GM12878 (cell line): ENCODE data around the gene KCND3. TPM values are rescaled to one million over a fixed set of nuclear protein-coding genes. Genes with fewer than 3 reads are reported as not detected.

Source experiments
- BACH1 ChIP-seq: fragments of 450-650 bp; IDR thresholded peaks from 2 replicates; pipeline ENCODE4 v1.6.1; 2017; ENCODE audit warnings: mild to moderate bottlenecking, borderline replicate concordance
- CEBPB ChIP-seq, 2 experiments: fragments of 150-350 bp in 1 of 2; IDR thresholded peaks; 2 replicates each; pipeline ENCODE4 v1.6.1; 2012 to 2014; ENCODE audit warnings: low read depth in 2 of 2, low read length in 2 of 2, borderline replicate concordance in 1 of 2, inconsistent platforms in 1 of 2
- CREB1 ChIP-seq: IDR thresholded peaks from 2 replicates; pipeline ENCODE4 v1.6.1; 2012; ENCODE audit warnings: low read depth, mild to moderate bottlenecking, inconsistent platforms
- E4F1 ChIP-seq: fragments of 450-650 bp; IDR thresholded peaks from 2 replicates; pipeline ENCODE4 v1.6.1; 2018; ENCODE audit warnings: borderline replicate concordance, mild to moderate bottlenecking; ENCODE audit not compliant: partially characterized antibody
- FOXM1 ChIP-seq: IDR thresholded peaks from 2 replicates; pipeline ENCODE4 v1.6.1; 2012; ENCODE audit warnings: low read depth, mild to moderate bottlenecking, inconsistent platforms, low read length, moderate library complexity
- HCFC1 ChIP-seq: fragments of 150-350 bp; IDR thresholded peaks from 2 replicates; pipeline ENCODE4 v1.6.1; 2014; ENCODE audit warnings: low read length
- HDAC6 ChIP-seq: fragments of 200-600 bp; sonication (generic); IDR thresholded peaks from one replicate; pipeline ENCODE4 v1.8.0; 2017; ENCODE audit warnings: antibody characterized with exemption; ENCODE audit not compliant: unreplicated experiment
- HDGF ChIP-seq: fragments of 450-650 bp; IDR thresholded peaks from 2 replicates; pipeline ENCODE4 v1.6.1; 2016; ENCODE audit warnings: antibody characterized with exemption
- JUNB ChIP-seq: IDR thresholded peaks from 2 replicates; pipeline ENCODE4 v1.6.1; 2016; ENCODE audit warnings: antibody characterized with exemption, mild to moderate bottlenecking
- MTA2 ChIP-seq: fragments of 450-650 bp; IDR thresholded peaks from 2 replicates; pipeline ENCODE4 v1.6.1; 2016; ENCODE audit warnings: low read depth, mild to moderate bottlenecking, moderate library complexity
- NFXL1 ChIP-seq: fragments of 450-650 bp; IDR thresholded peaks from 2 replicates; pipeline ENCODE4 v1.6.1; 2017; ENCODE audit warnings: antibody characterized with exemption, mild to moderate bottlenecking, borderline replicate concordance
- NR2C1 ChIP-seq: fragments of 450-650 bp; IDR thresholded peaks from 2 replicates; pipeline ENCODE4 v1.6.1; 2017; ENCODE audit warnings: antibody characterized with exemption, mild to moderate bottlenecking, moderate library complexity
- POLR2A ChIP-seq: IDR thresholded peaks from 2 replicates; pipeline ENCODE4 v1.6.1; 2011; ENCODE audit warnings: low read depth, mild to moderate bottlenecking, low read length
- RB1 ChIP-seq: fragments of 450-650 bp; formaldehyde crosslinking; IDR thresholded peaks from 2 replicates; pipeline ENCODE4 v1.6.1; 2017; ENCODE audit warnings: mild to moderate bottlenecking, borderline replicate concordance
- RCOR1 ChIP-seq: conservative IDR thresholded peaks from 2 replicates; pipeline ENCODE4 v1.6.1; 2012; ENCODE audit warnings: low read depth, low read length, improper control_type of control experiment
- RFX5 ChIP-seq: IDR thresholded peaks from 2 replicates; pipeline ENCODE4 v1.6.1; 2011; ENCODE audit warnings: low read depth, low read length, improper control_type of control experiment
- RUNX3 ChIP-seq: IDR thresholded peaks from 2 replicates; pipeline ENCODE4 v1.6.1; 2012; ENCODE audit warnings: low read length, inconsistent platforms
- SIX5 ChIP-seq: IDR thresholded peaks from 2 replicates; pipeline ENCODE4 v1.6.1; 2011; ENCODE audit warnings: mild to moderate bottlenecking, low read depth, low read length, moderate library complexity; ENCODE audit not compliant: severe bottlenecking
- SREBF1 ChIP-seq: IDR thresholded peaks from 2 replicates; pipeline ENCODE4 v1.6.1; 2012; ENCODE audit warnings: mild to moderate bottlenecking, low read length
- TARDBP ChIP-seq: IDR thresholded peaks from 2 replicates; pipeline ENCODE4 v1.6.1; 2016; ENCODE audit warnings: borderline replicate concordance
- YBX1 ChIP-seq: fragments of 450-650 bp; IDR thresholded peaks from 2 replicates; pipeline ENCODE4 v1.6.1; 2016; ENCODE audit warnings: antibody characterized with exemption
- ZBTB11 ChIP-seq: fragments of 450-650 bp; formaldehyde crosslinking; IDR thresholded peaks from 2 replicates; pipeline ENCODE4 v1.5.0; 2022; ENCODE audit warnings: mild to moderate bottlenecking, missing genetic modification characterization
- ZNF207 ChIP-seq: fragments of 450-650 bp; IDR thresholded peaks from 2 replicates; pipeline ENCODE4 v1.6.1; 2014; ENCODE audit warnings: antibody characterized with exemption, mild to moderate bottlenecking, borderline replicate concordance
- ZNF24 ChIP-seq: fragments of 450-650 bp; IDR thresholded peaks from 2 replicates; pipeline ENCODE4 v1.6.1; 2017; ENCODE audit warnings: antibody characterized with exemption, mild to moderate bottlenecking
- ZZZ3 ChIP-seq: IDR thresholded peaks from 2 replicates; pipeline ENCODE4 v1.6.1; 2011; ENCODE audit warnings: low read depth; ENCODE audit not compliant: control insufficient read depth, insufficient read length
- polyA plus RNA-seq, 11 experiments: library from polyadenylated mRNA; depleted of rRNA in 4 of 11; unstranded in 6 of 11; stranded (reverse) in 5 of 11; fragments of >200 nt; fragmentation: Nextera tagmentation in 4 of 11; fragmentation: Illumina TruSeq in 1 of 11; extraction: Ambion mirVana in 4 of 11; extraction: Trizol in 1 of 11; gene quantifications; 1 replicate in 1 of 11; 2 replicates in 10 of 11; pipeline versions ENCODE4 v1.2.1 to v1.2.3, GENCODE V29; 2011 to 2016; ENCODE audit warnings: inconsistent platforms in 2 of 11, missing spikeins in 2 of 11, low read depth in 1 of 11
- total RNA-seq, 4 experiments: library from RNA; depleted of rRNA in 3 of 4; stranded (reverse); fragments of >200 nt in 3 of 4; fragmentation: Illumina TruSeq in 1 of 4; extraction: Trizol in 1 of 4; gene quantifications; 2 replicates each; pipeline versions ENCODE4 v1.2.1 to v1.2.3, GENCODE V29; 2013 to 2021
- TF ChIP-seq, protein P1 (sequence below): IDR thresholded peaks from 2 replicates; pipeline ENCODE4 v1.6.1; 2012; ENCODE audit warnings: low read depth, low read length, improper control_type of control experiment
- TF ChIP-seq, protein P2 (sequence below): IDR thresholded peaks from 2 replicates; pipeline ENCODE4 v1.6.1; 2011; ENCODE audit warnings: low read depth, mild to moderate bottlenecking, low read length, moderate library complexity, borderline replicate concordance; ENCODE audit errors: extremely low read depth

Gene KCND3
- total and polyA plus RNA-seq, 10 of the 15 experiments (the other 5 are each of a cell fraction or from before 2014, with no cell fraction given) = 0.02 TPM; not detected in 9

- no peak for TF ChIP-seq ZBTB11 (CRISPR knock-in tag)
- TF ChIP-seq RFX5 = peak; percentile 55; the same call in 1 of the 2 replicates
- no peak for TF ChIP-seq NR2C1
- TF ChIP-seq TARDBP = no peak
- no peak for TF ChIP-seq MTA2
- no peak for TF ChIP-seq RCOR1
- no peak for TF ChIP-seq NFXL1
- TF ChIP-seq CEBPB (IDR thresholded peaks at IDR 0.05; ENCODE audit: borderline replicate concordance in 1 of 2, low read depth in 2 of 2, low read length in 2 of 2) = no peak
- no peak for TF ChIP-seq ZNF24
- no peak for TF ChIP-seq CREB1
- TF ChIP-seq BACH1 = peak; percentile 32; the same call in 1 of the 2 replicates
- TF ChIP-seq RUNX3 = peak; percentile 16; the same call in 1 of the 2 replicates
- TF ChIP-seq E4F1 = no peak
- peak; percentile 41; the same call in 1 of the 2 replicates for TF ChIP-seq POLR2A
- TF ChIP-seq, protein P1, sequence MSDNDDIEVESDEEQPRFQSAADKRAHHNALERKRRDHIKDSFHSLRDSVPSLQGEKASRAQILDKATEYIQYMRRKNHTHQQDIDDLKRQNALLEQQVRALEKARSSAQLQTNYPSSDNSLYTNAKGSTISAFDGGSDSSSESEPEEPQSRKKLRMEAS = 0 out of 2 replicates have a peak, but pooled peaks have one; percentile 6
- no peak for TF ChIP-seq ZNF207
- TF ChIP-seq ZZZ3 = no peak
- TF ChIP-seq YBX1 = no peak
- TF ChIP-seq RB1 = peak; percentile 53; the same call in 1 of the 2 replicates
- no peak for TF ChIP-seq SREBF1
- TF ChIP-seq JUNB = no peak
- no peak for TF ChIP-seq SIX5
- no peak for TF ChIP-seq HCFC1
- no peak for TF ChIP-seq FOXM1
- peak; percentile 43 for TF ChIP-seq HDAC6
- no peak for TF ChIP-seq HDGF
- TF ChIP-seq, protein P2, sequence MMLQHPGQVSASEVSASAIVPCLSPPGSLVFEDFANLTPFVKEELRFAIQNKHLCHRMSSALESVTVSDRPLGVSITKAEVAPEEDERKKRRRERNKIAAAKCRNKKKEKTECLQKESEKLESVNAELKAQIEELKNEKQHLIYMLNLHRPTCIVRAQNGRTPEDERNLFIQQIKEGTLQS = no peak
Measured at GRCh38 chr1:111739194-111739924, 250.1 kb downstream of the KCND3 start, which contains the start of gene INKA2 (continued).
